Measurements from ENCODE around the gene LUC7L3. TPM values are rescaled to one million over a fixed set of nuclear protein-coding genes. Genes with fewer than 3 reads are reported as not detected.

The LUC7L3 gene
- total RNA-seq, 1 experiment from 2014 or later = 136 TPM

DNA sequence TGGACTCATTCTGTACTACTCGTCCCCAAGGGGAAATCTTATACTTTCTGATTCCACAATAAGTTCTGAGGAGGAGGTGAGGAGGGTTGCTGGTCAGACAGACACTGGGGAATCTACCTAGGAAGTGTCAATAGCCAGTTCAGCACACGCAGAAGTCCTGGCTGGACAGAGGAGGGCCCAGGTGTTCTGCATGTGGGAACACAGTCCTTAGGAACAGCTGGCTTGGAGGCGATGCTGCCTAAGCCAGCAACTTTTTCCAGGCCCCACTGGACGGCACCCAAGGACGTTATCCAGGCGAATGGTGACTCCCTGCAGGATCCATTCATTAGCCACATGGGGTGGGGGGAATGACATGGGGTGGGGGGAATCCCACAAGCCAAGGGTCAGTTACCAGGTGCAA is 86.1 kb downstream of the LUC7L3 start:
- ChIA-PET CTCF (interaction anchor here (0.9 kb wide), 1 partner anchor 50 kb away, joined by 3 read pairs; no protein-coding TSS in a partner anchor), POLR2A (interaction anchor here (0.6 kb wide), 1 partner anchor 148 kb away, joined by 11 read pairs; no protein-coding TSS in a partner anchor)
- in situ Hi-C loops (cut with HindIII; ENCODE audit: low pct_unique_long_range_greater_than_20kb, low sequenced_read_pairs) = no loop called here
- Histone ChIP-seq H3K9me3 (ENCODE audit: control insufficient read depth, insufficient read depth, low read depth, low read length) (no peaks in the 10 kb centered on the region), H3K27ac (ENCODE audit: low read length) (no peak overlapping the region), H3K27me3 (ENCODE audit: control insufficient read depth, insufficient read depth, low read length) (no peaks in the 10 kb centered on the region), H3K36me3 (ENCODE audit: control insufficient read depth, insufficient read depth, low read length) (no peaks in the 10 kb centered on the region), H3K4me3 (ENCODE audit: low read depth in 2 of 2, low read length in 2 of 2) (no peak overlapping the region), H3K4me1 (ENCODE audit: control insufficient read depth, insufficient read depth, low read length) (peaks cover 4% of the 10 kb centered on the region; the same call in 1 of the 2 replicates)
- no TSS peak for BruUV-seq (replicated peaks)
- intact Hi-C loops (cut with micrococcal nuclease; ENCODE audit: unreplicated experiment) = no loop called here
- DNase-seq (ENCODE audit: low read depth, low spot score) (no peak), ATAC-seq (no peak)
- TF ChIP-seq, protein P1, sequence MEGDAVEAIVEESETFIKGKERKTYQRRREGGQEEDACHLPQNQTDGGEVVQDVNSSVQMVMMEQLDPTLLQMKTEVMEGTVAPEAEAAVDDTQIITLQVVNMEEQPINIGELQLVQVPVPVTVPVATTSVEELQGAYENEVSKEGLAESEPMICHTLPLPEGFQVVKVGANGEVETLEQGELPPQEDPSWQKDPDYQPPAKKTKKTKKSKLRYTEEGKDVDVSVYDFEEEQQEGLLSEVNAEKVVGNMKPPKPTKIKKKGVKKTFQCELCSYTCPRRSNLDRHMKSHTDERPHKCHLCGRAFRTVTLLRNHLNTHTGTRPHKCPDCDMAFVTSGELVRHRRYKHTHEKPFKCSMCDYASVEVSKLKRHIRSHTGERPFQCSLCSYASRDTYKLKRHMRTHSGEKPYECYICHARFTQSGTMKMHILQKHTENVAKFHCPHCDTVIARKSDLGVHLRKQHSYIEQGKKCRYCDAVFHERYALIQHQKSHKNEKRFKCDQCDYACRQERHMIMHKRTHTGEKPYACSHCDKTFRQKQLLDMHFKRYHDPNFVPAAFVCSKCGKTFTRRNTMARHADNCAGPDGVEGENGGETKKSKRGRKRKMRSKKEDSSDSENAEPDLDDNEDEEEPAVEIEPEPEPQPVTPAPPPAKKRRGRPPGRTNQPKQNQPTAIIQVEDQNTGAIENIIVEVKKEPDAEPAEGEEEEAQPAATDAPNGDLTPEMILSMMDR (IDR thresholded peaks at IDR 0.05) = no peak
- TF ChIP-seq, protein P2, sequence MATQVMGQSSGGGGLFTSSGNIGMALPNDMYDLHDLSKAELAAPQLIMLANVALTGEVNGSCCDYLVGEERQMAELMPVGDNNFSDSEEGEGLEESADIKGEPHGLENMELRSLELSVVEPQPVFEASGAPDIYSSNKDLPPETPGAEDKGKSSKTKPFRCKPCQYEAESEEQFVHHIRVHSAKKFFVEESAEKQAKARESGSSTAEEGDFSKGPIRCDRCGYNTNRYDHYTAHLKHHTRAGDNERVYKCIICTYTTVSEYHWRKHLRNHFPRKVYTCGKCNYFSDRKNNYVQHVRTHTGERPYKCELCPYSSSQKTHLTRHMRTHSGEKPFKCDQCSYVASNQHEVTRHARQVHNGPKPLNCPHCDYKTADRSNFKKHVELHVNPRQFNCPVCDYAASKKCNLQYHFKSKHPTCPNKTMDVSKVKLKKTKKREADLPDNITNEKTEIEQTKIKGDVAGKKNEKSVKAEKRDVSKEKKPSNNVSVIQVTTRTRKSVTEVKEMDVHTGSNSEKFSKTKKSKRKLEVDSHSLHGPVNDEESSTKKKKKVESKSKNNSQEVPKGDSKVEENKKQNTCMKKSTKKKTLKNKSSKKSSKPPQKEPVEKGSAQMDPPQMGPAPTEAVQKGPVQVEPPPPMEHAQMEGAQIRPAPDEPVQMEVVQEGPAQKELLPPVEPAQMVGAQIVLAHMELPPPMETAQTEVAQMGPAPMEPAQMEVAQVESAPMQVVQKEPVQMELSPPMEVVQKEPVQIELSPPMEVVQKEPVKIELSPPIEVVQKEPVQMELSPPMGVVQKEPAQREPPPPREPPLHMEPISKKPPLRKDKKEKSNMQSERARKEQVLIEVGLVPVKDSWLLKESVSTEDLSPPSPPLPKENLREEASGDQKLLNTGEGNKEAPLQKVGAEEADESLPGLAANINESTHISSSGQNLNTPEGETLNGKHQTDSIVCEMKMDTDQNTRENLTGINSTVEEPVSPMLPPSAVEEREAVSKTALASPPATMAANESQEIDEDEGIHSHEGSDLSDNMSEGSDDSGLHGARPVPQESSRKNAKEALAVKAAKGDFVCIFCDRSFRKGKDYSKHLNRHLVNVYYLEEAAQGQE (IDR thresholded peaks at IDR 0.05; ENCODE audit: insufficient read depth in 1 of 2, low read depth in 2 of 2, low read length in 1 of 2) = no peak
- TF ChIP-seq POLR2AphosphoS5 (IDR thresholded peaks at IDR 0.05; ENCODE audit: low read depth, low read length) (no peak), SIN3A (IDR thresholded peaks at IDR 0.05; ENCODE audit: borderline replicate concordance, insufficient read depth, low read depth, low read length) (no peak), TCF7L2 (IDR thresholded peaks at IDR 0.05; ENCODE audit: low read depth, low read length) (no peak)

Small RNA genes within 50 kb of the gene (microRNA-seq; reads per million reads assigned to microRNA genes)
- gene MIR8059 (ENCODE audit: unreplicated experiment) = not detected

Other genes with a start within 250 kb of the LUC7L3 start
- 40.2 TPM for gene RSAD1, start 240.7 kb upstream of the LUC7L3 start, total RNA-seq (2021; ENCODE audit: unreplicated experiment)
- 2.2 TPM for gene MYCBPAP, start 211.2 kb upstream of the LUC7L3 start, total RNA-seq (2021; ENCODE audit: unreplicated experiment)
- gene EPN3, start 186.9 kb upstream of the LUC7L3 start, total RNA-seq (2021; ENCODE audit: unreplicated experiment) = 0.92 TPM
- 82.2 TPM for gene SPATA20, start 172.4 kb upstream of the LUC7L3 start, total RNA-seq (2021; ENCODE audit: unreplicated experiment)
- gene CACNA1G, start 158.9 kb upstream of the LUC7L3 start, total RNA-seq (2021; ENCODE audit: unreplicated experiment) = 10.0 TPM
- gene ABCC3, start 84.7 kb upstream of the LUC7L3 start, total RNA-seq (2021; ENCODE audit: unreplicated experiment) = 128 TPM
- 57.2 TPM for gene ANKRD40, start 11.7 kb upstream of the LUC7L3 start, total RNA-seq (2021; ENCODE audit: unreplicated experiment)
- not detected for gene ANKRD40CL, start 47.9 kb downstream of the LUC7L3 start, total RNA-seq (2021; ENCODE audit: unreplicated experiment)
- gene WFIKKN2, start 116.0 kb downstream of the LUC7L3 start, total RNA-seq (2021; ENCODE audit: unreplicated experiment) = 0.05 TPM
- gene TOB1, start 146.8 kb downstream of the LUC7L3 start, total RNA-seq (2021; ENCODE audit: unreplicated experiment) = 117 TPM

Measured in Panc1 (cell line).